Measurements from ENCODE around the gene THBS1. TPM values are rescaled to one million over a fixed set of nuclear protein-coding genes. Genes with fewer than 3 reads are reported as not detected.

THBS1 gene
- total and polyA plus RNA-seq, 12 donors = 21.9 to 709 (median 271) TPM

DNA sequence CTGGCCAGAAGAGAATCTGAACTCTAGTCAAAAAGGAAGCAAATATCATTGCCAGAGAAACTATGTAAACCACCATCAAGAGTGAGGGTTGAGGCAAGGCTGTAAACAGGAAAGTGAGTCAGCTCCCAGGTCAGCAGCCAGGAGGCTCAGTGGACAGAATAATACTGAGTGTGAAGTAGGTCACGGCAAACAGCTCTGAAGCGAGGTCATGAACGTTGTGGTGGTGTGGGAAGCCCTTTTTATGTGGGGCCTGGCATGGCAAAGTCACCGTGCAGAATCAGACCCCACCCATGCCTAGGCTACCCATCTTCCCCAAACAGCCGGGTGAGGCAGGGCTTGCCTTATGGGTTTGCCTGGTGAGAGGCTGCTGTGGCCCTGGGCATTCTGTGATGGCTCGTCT, 43.9 kb downstream of the THBS1 start:
- peak overlapping the region in 2 of 5 donors; percentile 43 to 59 for H3K27ac ChIP-seq
- WGBS, 4 donors = 10 to 26% (median 21%) methylated on average over 4 to 6 of the region's 6 CpGs
- no peaks in the 10 kb centered on the region for H3K9me3 ChIP-seq (replicated peaks in 1 of 3)
- H3K4me3 ChIP-seq = no peak overlapping the region
- no peaks in the 10 kb centered on the region for H3K36me3 ChIP-seq (replicated peaks in 1 of 2)
- H3K27me3 ChIP-seq = no peaks in the 10 kb centered on the region
- TF ChIP-seq, protein P1, sequence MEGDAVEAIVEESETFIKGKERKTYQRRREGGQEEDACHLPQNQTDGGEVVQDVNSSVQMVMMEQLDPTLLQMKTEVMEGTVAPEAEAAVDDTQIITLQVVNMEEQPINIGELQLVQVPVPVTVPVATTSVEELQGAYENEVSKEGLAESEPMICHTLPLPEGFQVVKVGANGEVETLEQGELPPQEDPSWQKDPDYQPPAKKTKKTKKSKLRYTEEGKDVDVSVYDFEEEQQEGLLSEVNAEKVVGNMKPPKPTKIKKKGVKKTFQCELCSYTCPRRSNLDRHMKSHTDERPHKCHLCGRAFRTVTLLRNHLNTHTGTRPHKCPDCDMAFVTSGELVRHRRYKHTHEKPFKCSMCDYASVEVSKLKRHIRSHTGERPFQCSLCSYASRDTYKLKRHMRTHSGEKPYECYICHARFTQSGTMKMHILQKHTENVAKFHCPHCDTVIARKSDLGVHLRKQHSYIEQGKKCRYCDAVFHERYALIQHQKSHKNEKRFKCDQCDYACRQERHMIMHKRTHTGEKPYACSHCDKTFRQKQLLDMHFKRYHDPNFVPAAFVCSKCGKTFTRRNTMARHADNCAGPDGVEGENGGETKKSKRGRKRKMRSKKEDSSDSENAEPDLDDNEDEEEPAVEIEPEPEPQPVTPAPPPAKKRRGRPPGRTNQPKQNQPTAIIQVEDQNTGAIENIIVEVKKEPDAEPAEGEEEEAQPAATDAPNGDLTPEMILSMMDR (IDR thresholded peaks at IDR 0.05) = peak in 1 of 6 experiments; percentile 10
- TF ChIP-seq POLR2A (IDR thresholded peaks at IDR 0.05) = no peak
- intact Hi-C loops (cut with DNase I) = no loop called here
- peak; percentile 34 to 78 (median 68) for DNase-seq
- H3K4me1 ChIP-seq (replicated peaks in 1 of 2) = peaks cover 0 to 14% of the 10 kb centered on the region in 2 donors

- H3K27ac ChIP-seq = peak overlapping the region in 2 of 5 donors; percentile 30 to 59
- 84 to 91% (median 86%) methylated on average over 4 of the region's 4 CpGs for WGBS, 4 donors
- no peaks in the 10 kb centered on the region for H3K36me3 ChIP-seq (replicated peaks in 1 of 2)
- no peaks in the 10 kb centered on the region for H3K27me3 ChIP-seq
- no peak for DNase-seq
- no peak overlapping the region for H3K4me3 ChIP-seq
- intact Hi-C loops (cut with DNase I) = no loop called here
- no peaks in the 10 kb centered on the region for H3K9me3 ChIP-seq (replicated peaks in 1 of 3)
- TF ChIP-seq, protein P1 (IDR thresholded peaks at IDR 0.05) = no peak
- no peak for TF ChIP-seq POLR2A (IDR thresholded peaks at IDR 0.05)
- H3K4me1 ChIP-seq (replicated peaks in 1 of 2) = peaks cover 0 to 14% of the 10 kb centered on the region in 2 donors
These were observed 44.6 kb downstream of the THBS1 start for GRCh38 chr15:39625451-39625850.

DNA sequence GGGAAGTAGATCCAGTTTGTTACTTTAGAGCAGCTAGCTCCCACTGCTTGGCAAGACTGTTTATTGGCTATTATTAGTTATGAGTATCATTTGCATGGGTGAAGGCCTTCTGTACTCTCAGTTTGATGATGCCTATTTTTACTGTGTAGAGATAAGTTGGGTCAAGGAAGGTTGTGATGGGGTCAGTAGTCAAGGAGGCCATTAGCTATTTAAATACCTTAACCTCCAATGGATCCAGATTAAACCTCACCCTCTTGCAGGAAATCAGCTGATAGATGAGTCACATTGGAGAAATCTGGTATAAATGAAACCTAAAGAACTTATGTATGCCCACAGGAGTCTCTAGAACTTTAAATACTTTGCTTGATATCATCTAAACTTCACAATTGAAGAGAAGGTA, 45.0 kb downstream of the THBS1 start:
- TF ChIP-seq, protein P1 (IDR thresholded peaks at IDR 0.05) = no peak
- TF ChIP-seq POLR2A (IDR thresholded peaks at IDR 0.05) = no peak
- no peaks in the 10 kb centered on the region for H3K36me3 ChIP-seq (replicated peaks in 1 of 2)
- peaks cover 0 to 14% of the 10 kb centered on the region in 2 donors for H3K4me1 ChIP-seq (replicated peaks in 1 of 2)
- H3K9me3 ChIP-seq (replicated peaks in 1 of 3) = no peaks in the 10 kb centered on the region
- no peak for DNase-seq
- no peaks in the 10 kb centered on the region for H3K27me3 ChIP-seq
- H3K27ac ChIP-seq = no peak overlapping the region
- no peak overlapping the region for H3K4me3 ChIP-seq
- intact Hi-C loops (cut with DNase I) = no loop called here

- DNase-seq = no peak
- TF ChIP-seq POLR2A (IDR thresholded peaks at IDR 0.05) = no peak
- TF ChIP-seq, protein P1 (IDR thresholded peaks at IDR 0.05) = no peak
- Histone ChIP-seq H3K27me3 (no peaks in the 10 kb centered on the region), H3K36me3 (replicated peaks in 1 of 2) (no peaks in the 10 kb centered on the region), H3K27ac (no peak overlapping the region), H3K9me3 (replicated peaks in 1 of 3) (no peaks in the 10 kb centered on the region), H3K4me1 (replicated peaks in 1 of 2) (peaks cover 0 to 14% of the 10 kb centered on the region in 2 donors), H3K4me3 (no peak overlapping the region)
- intact Hi-C loops (cut with DNase I) = no loop called here
- WGBS, 4 donors = 91 to 94% (median 92%) methylated on average over 3 of the region's 3 CpGs
These were observed 46.7 kb downstream of the THBS1 start for GRCh38 chr15:39627451-39628143.

Data from adrenal gland (tissue), 12 donors.